ACC112 (cell line): Measurements from ENCODE around the gene ASIC4.

Experiments used
- H2AFZ ChIP-seq: fragments of 200-600 bp; sonication (generic); one replicate; pipeline ENCODE4 v1.6.0; 2017; ENCODE audit warnings: antibody characterized with exemption, low read length; ENCODE audit not compliant: unreplicated experiment
- H3K27ac ChIP-seq: fragments of 200-600 bp; sonication (generic); 2 replicates; pipeline ENCODE4 v1.5.1; 2014; ENCODE audit warnings: low read depth, mild to moderate bottlenecking, antibody characterized with exemption, low read length, moderate library complexity
- H3K27me3 ChIP-seq: fragments of 200-600 bp; sonication (generic); 2 replicates; pipeline ENCODE4 v1.6.1; 2014; ENCODE audit warnings: mild to moderate bottlenecking, antibody characterized with exemption, low read length, moderate library complexity, mixed read lengths; ENCODE audit not compliant: insufficient read depth
- H3K36me3 ChIP-seq: fragments of 200-600 bp; sonication (generic); 2 replicates; pipeline ENCODE4 v1.6.1; 2016; ENCODE audit warnings: mild to moderate bottlenecking, antibody characterized with exemption, low read length, moderate library complexity, mixed read lengths; ENCODE audit not compliant: insufficient read depth
- H3K4me1 ChIP-seq: fragments of 200-600 bp; sonication (generic); one replicate; pipeline ENCODE4 v1.6.1; 2016; ENCODE audit warnings: low read length, mixed read lengths; ENCODE audit not compliant: insufficient read depth, unreplicated experiment, control insufficient read depth
- H3K4me3 ChIP-seq: fragments of 200-600 bp; sonication (generic); 2 replicates; pipeline ENCODE4 v1.5.1; 2014; ENCODE audit warnings: mild to moderate bottlenecking, low read depth, low read length
- H3K79me2 ChIP-seq: fragments of 200-600 bp; sonication (generic); one replicate; pipeline ENCODE4 v1.6.0; 2016; ENCODE audit warnings: low read length; ENCODE audit not compliant: control insufficient read depth, unreplicated experiment, insufficient read depth

The ASIC4 gene

GRCh38 chr2:219514196-219514761 lies at the start of gene ASIC4:
TSS of gene ASIC4 (plus strand) at chr2:219514482. CDS start at chr2:219514725, 243 bp downstream.
- Histone ChIP-seq H3K27me3 (peaks cover 49% of the 10 kb centered on the region), H3K27ac (no peak within 1 kb of the TSS), H3K4me1 (peaks cover 12% of the 10 kb centered on the region), H3K79me2 (no peaks in the 10 kb centered on the region), H3K4me3 (no peak within 1 kb of the TSS), H2AFZ (no peak within 1 kb of the TSS), H3K36me3 (no peaks in the 10 kb centered on the region)

- Histone ChIP-seq H3K4me1 (peaks cover 25% of the 10 kb centered on the region), H3K27me3 (no peaks in the 10 kb centered on the region), H2AFZ (no peak overlapping the region), H3K4me3 (no peak overlapping the region), H3K27ac (no peak overlapping the region), H3K79me2 (no peaks in the 10 kb centered on the region), H3K36me3 (no peaks in the 10 kb centered on the region)
Measured at GRCh38 chr2:219465659-219466561, 48.4 kb upstream of the ASIC4 start.

GRCh38 chr2:219466816-219467735 lies 47.2 kb upstream of the ASIC4 start:
- no peaks in the 10 kb centered on the region for H3K27me3 ChIP-seq
- no peaks in the 10 kb centered on the region for H3K79me2 ChIP-seq
- no peak overlapping the region for H2AFZ ChIP-seq
- peaks cover 19% of the 10 kb centered on the region for H3K4me1 ChIP-seq
- no peak overlapping the region for H3K27ac ChIP-seq
- H3K4me3 ChIP-seq: no peak overlapping the region
- no peaks in the 10 kb centered on the region for H3K36me3 ChIP-seq

GRCh38 chr2:219467736-219468075 lies 46.6 kb upstream of the ASIC4 start:
- H3K27me3 ChIP-seq: no peaks in the 10 kb centered on the region
- H2AFZ ChIP-seq: no peak overlapping the region
- no peaks in the 10 kb centered on the region for H3K79me2 ChIP-seq
- H3K4me3 ChIP-seq: no peak overlapping the region
- H3K36me3 ChIP-seq: no peaks in the 10 kb centered on the region
- H3K4me1 ChIP-seq: peaks cover 19% of the 10 kb centered on the region
- H3K27ac ChIP-seq: no peak overlapping the region

- Histone ChIP-seq H3K27ac (no peak overlapping the region), H3K4me1 (peaks cover 19% of the 10 kb centered on the region), H2AFZ (no peak overlapping the region), H3K79me2 (no peaks in the 10 kb centered on the region), H3K4me3 (no peak overlapping the region), H3K27me3 (no peaks in the 10 kb centered on the region), H3K36me3 (no peaks in the 10 kb centered on the region)
Measured at GRCh38 chr2:219468410-219469185, 45.7 kb upstream of the ASIC4 start.

- H3K4me1 ChIP-seq: peaks cover 19% of the 10 kb centered on the region
- H3K4me3 ChIP-seq: no peak overlapping the region
- no peaks in the 10 kb centered on the region for H3K36me3 ChIP-seq
- no peaks in the 10 kb centered on the region for H3K27me3 ChIP-seq
- no peak overlapping the region for H2AFZ ChIP-seq
- no peaks in the 10 kb centered on the region for H3K79me2 ChIP-seq
- H3K27ac ChIP-seq: no peak overlapping the region
Measured at GRCh38 chr2:219469186-219469724, 45.0 kb upstream of the ASIC4 start.

GRCh38 chr2:219470429-219470828 lies 43.9 kb upstream of the ASIC4 start:
- Histone ChIP-seq H3K27ac (no peak overlapping the region), H3K4me3 (no peak overlapping the region)

GRCh38 chr2:219471476-219472371 lies 42.6 kb upstream of the ASIC4 start:
- H3K27me3 ChIP-seq: no peaks in the 10 kb centered on the region
- no peak overlapping the region for H3K27ac ChIP-seq
- no peak overlapping the region for H3K4me3 ChIP-seq
- H3K79me2 ChIP-seq: no peaks in the 10 kb centered on the region
- H2AFZ ChIP-seq: no peak overlapping the region
- peaks cover 19% of the 10 kb centered on the region for H3K4me1 ChIP-seq
- no peaks in the 10 kb centered on the region for H3K36me3 ChIP-seq

More at GRCh38 chr2:219470429-219470828, 43.9 kb upstream of the ASIC4 start:
- Histone ChIP-seq H3K36me3 (no peaks in the 10 kb centered on the region), H2AFZ (no peak overlapping the region), H3K27me3 (no peaks in the 10 kb centered on the region), H3K4me1 (peaks cover 19% of the 10 kb centered on the region), H3K79me2 (no peaks in the 10 kb centered on the region)

GRCh38 chr2:219472629-219473187 lies 41.6 kb upstream of the ASIC4 start:
- H3K27ac ChIP-seq: no peak overlapping the region
- no peak overlapping the region for H2AFZ ChIP-seq
- no peaks in the 10 kb centered on the region for H3K27me3 ChIP-seq
- peaks cover 19% of the 10 kb centered on the region for H3K4me1 ChIP-seq
- H3K4me3 ChIP-seq: no peak overlapping the region
- no peaks in the 10 kb centered on the region for H3K79me2 ChIP-seq
- no peaks in the 10 kb centered on the region for H3K36me3 ChIP-seq
